GM19351 (cell line): ENCODE measurements around the gene BAZ1B.
"Not testable (repeated sequence)": the region's sequence is repeated elsewhere in the genome, so short reads cannot be mapped to it uniquely, and the experiment has no call there.

Experiments used
- ATAC-seq: cut with Tn5 transposase; IDR thresholded peaks from one replicate; pipeline ENCODE4 v1.9.1; 2021; ENCODE audit warnings: mild to moderate bottlenecking, moderate library complexity; ENCODE audit not compliant: unreplicated experiment

BAZ1B gene

GRCh38 chr7:73430540-73430939 is 91.6 kb downstream of the BAZ1B start:
- not testable (repeated sequence) for ATAC-seq

GRCh38 chr7:73429622-73430505 is 92.2 kb downstream of the BAZ1B start:
- no peak for ATAC-seq

- no peak for ATAC-seq
Observed at GRCh38 chr7:73429215-73429614, 92.9 kb downstream of the BAZ1B start.

GRCh38 chr7:73427902-73428787 is 93.9 kb downstream of the BAZ1B start:
- no peak for ATAC-seq

GRCh38 chr7:73426016-73426415 is 96.1 kb downstream of the BAZ1B start:
- ATAC-seq: no peak

GRCh38 chr7:73425356-73425983 is 96.6 kb downstream of the BAZ1B start:
- ATAC-seq: no peak

- no peak for ATAC-seq
Observed at GRCh38 chr7:73424489-73424885, 97.6 kb downstream of the BAZ1B start.

GRCh38 chr7:73423519-73424488 is 98.3 kb downstream of the BAZ1B start:
- no peak for ATAC-seq

- ATAC-seq: not testable (repeated sequence)
Observed at GRCh38 chr7:73420610-73421009, 101.5 kb downstream of the BAZ1B start.

- not testable (repeated sequence) for ATAC-seq
Observed at GRCh38 chr7:73420016-73420415, 102.1 kb downstream of the BAZ1B start.

- ATAC-seq: no peak
Observed at GRCh38 chr7:73418113-73418703, 103.9 kb downstream of the BAZ1B start.

GRCh38 chr7:73410541-73411131 is 111.5 kb downstream of the BAZ1B start:
- ATAC-seq: not testable (repeated sequence)

GRCh38 chr7:73404860-73405259 is 117.2 kb downstream of the BAZ1B start:
- not testable (repeated sequence) for ATAC-seq

- not testable (repeated sequence) for ATAC-seq
Observed at GRCh38 chr7:73399185-73400050, 122.7 kb downstream of the BAZ1B start.

- no peak for ATAC-seq
Observed at GRCh38 chr7:73397521-73398281, 124.4 kb downstream of the BAZ1B start.

- ATAC-seq: no peak
Observed at GRCh38 chr7:73395538-73396503, 126.3 kb downstream of the BAZ1B start.
